ENCODE data around the gene CSPG4.
"Not testable (repeated sequence)": the region's sequence is repeated elsewhere in the genome, so short reads cannot be mapped to it uniquely, and the experiment has no call there.

DNA sequence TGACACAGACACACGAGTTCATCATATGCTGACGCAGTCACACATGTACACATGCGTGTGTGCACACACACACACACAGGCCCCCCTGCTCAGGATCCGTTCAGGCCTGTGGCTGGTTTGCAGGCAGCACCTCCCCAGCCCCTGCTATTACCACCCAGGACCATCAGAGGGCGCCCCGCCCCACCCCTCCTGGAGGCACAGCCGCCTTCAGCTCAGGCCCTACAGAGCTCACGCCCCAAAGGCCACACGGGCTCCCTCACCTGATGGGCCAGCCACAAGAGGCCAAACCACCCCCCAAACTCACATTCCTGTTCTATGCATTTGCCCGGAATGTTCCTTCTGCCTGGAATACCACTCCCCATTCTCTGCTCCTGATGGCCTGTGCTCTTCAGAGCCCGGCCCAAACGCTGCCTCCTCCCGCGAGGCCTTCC, 26.4 kb downstream of the CSPG4 start:
- peak; percentile 48; the same call in 1 of the 2 replicates for TF ChIP-seq RAD21 (CRISPR knock-in tag; IDR thresholded peaks at IDR 0.05)
- TF ChIP-seq, protein P1, sequence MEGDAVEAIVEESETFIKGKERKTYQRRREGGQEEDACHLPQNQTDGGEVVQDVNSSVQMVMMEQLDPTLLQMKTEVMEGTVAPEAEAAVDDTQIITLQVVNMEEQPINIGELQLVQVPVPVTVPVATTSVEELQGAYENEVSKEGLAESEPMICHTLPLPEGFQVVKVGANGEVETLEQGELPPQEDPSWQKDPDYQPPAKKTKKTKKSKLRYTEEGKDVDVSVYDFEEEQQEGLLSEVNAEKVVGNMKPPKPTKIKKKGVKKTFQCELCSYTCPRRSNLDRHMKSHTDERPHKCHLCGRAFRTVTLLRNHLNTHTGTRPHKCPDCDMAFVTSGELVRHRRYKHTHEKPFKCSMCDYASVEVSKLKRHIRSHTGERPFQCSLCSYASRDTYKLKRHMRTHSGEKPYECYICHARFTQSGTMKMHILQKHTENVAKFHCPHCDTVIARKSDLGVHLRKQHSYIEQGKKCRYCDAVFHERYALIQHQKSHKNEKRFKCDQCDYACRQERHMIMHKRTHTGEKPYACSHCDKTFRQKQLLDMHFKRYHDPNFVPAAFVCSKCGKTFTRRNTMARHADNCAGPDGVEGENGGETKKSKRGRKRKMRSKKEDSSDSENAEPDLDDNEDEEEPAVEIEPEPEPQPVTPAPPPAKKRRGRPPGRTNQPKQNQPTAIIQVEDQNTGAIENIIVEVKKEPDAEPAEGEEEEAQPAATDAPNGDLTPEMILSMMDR (CRISPR knock-in tag; IDR thresholded peaks at IDR 0.05) = peak; percentile 93
- TF ChIP-seq NFE2L1 (CRISPR knock-in tag; IDR thresholded peaks at IDR 0.05; ENCODE audit: borderline replicate concordance); MEF2D (CRISPR knock-in tag; IDR thresholded peaks at IDR 0.05); ZFP37 (CRISPR knock-in tag; IDR thresholded peaks at IDR 0.05; ENCODE audit: borderline replicate concordance); EZH2 (conservative IDR thresholded peaks at IDR 0.05; ENCODE audit: low read depth, low read length); NR1H2 (CRISPR knock-in tag; IDR thresholded peaks at IDR 0.05; ENCODE audit: borderline replicate concordance, low read depth); ZEB1 (IDR thresholded peaks at IDR 0.05; ENCODE audit: insufficient replicate concordance, low read depth); HNF4A (CRISPR knock-in tag; IDR thresholded peaks at IDR 0.05); POLR2A (IDR thresholded peaks at IDR 0.05; ENCODE audit: insufficient read depth in 1 of 2, low read depth in 2 of 2, low read length in 2 of 2): not testable (repeated sequence)
- TF ChIP-seq, protein P2, sequence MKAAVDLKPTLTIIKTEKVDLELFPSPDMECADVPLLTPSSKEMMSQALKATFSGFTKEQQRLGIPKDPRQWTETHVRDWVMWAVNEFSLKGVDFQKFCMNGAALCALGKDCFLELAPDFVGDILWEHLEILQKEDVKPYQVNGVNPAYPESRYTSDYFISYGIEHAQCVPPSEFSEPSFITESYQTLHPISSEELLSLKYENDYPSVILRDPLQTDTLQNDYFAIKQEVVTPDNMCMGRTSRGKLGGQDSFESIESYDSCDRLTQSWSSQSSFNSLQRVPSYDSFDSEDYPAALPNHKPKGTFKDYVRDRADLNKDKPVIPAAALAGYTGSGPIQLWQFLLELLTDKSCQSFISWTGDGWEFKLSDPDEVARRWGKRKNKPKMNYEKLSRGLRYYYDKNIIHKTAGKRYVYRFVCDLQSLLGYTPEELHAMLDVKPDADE (CRISPR knock-in tag; IDR thresholded peaks at IDR 0.05) = not testable (repeated sequence)

Measured in HepG2 (cell line).